WI38 (cell line): Measurements from ENCODE around the gene ABCC5.

Experiments
- H3K4me3 ChIP-seq: 2 replicates; pipeline ENCODE4 v1.5.1; 2011; ENCODE audit warnings: low read depth, mild to moderate bottlenecking, control low read depth, low read length
- CTCF ChIP-seq: IDR thresholded peaks from 2 replicates; pipeline ENCODE4 v1.5.1; 2012; ENCODE audit warnings: low read depth, mild to moderate bottlenecking, control low read depth, low read length

Gene ABCC5

GRCh38 chr3:184003187-184003967 is 14.3 kb downstream of the ABCC5 start:
- no peak for TF ChIP-seq CTCF
- H3K4me3 ChIP-seq, result no peak overlapping the region

- no peak for TF ChIP-seq CTCF
- no peak overlapping the region for H3K4me3 ChIP-seq
These were observed 15.2 kb downstream of the ABCC5 start for GRCh38 chr3:184002469-184002868.

GRCh38 chr3:184001761-184002160 is 15.9 kb downstream of the ABCC5 start:
- H3K4me3 ChIP-seq, result no peak overlapping the region
- TF ChIP-seq CTCF, result no peak

- TF ChIP-seq CTCF, result no peak
- H3K4me3 ChIP-seq, result no peak overlapping the region
These were observed 26.3 kb downstream of the ABCC5 start for GRCh38 chr3:183991403-183991802.

- no peak overlapping the region for H3K4me3 ChIP-seq
- no peak for TF ChIP-seq CTCF
These were observed 29.4 kb downstream of the ABCC5 start for GRCh38 chr3:183988216-183988790.

GRCh38 chr3:183987000-183987600 is 30.6 kb downstream of the ABCC5 start:
- no peak overlapping the region for H3K4me3 ChIP-seq
- no peak for TF ChIP-seq CTCF
